ENCODE results near the gene ATP1A4. TPM values are rescaled to one million over a fixed set of nuclear protein-coding genes. Genes with fewer than 3 reads are reported as not detected.
A peak's percentile ranks its signal among the peaks of the same experiment; 100 is the strongest.
"Not testable (repeated sequence)": the region's sequence is repeated elsewhere in the genome, so short reads cannot be mapped to it uniquely, and the experiment has no call there.

ATP1A4 gene
- total and polyA plus RNA-seq, 4 donors: 0.10 to 2.6 (median 1.3) TPM

GRCh38 chr1:160121388-160121787 lies 30.0 kb upstream of the ATP1A4 start:
- no peaks in the 10 kb centered on the region for H3K27me3 ChIP-seq (ENCODE audit: control insufficient read depth, insufficient read depth, low read length)
- H3K27ac ChIP-seq (ENCODE audit: low read depth, low read length): peak overlapping the region; percentile 30
- peaks cover 56% of the 10 kb centered on the region for H3K4me1 ChIP-seq (ENCODE audit: control insufficient read depth, insufficient read depth, low read length)
- no peaks in the 10 kb centered on the region for H3K9me3 ChIP-seq (ENCODE audit: control insufficient read depth, insufficient read depth, low read length)
- peaks cover 26% of the 10 kb centered on the region for H3K36me3 ChIP-seq (ENCODE audit: control insufficient read depth, insufficient read depth, low read length)
- DNase-seq (ENCODE audit: low read depth in 4 of 6, low spot score in 6 of 6): no peak
- H3K4me3 ChIP-seq (ENCODE audit: low read depth, low read length): no peak overlapping the region
- WGBS (ENCODE audit: insufficient coverage): no CpG with 5 or more reads among the region's 1 CpG

GRCh38 chr1:160122978-160123495 lies 28.4 kb upstream of the ATP1A4 start:
- Histone ChIP-seq H3K9me3 (ENCODE audit: control insufficient read depth, insufficient read depth, low read length) (no peaks in the 10 kb centered on the region), H3K36me3 (ENCODE audit: control insufficient read depth, insufficient read depth, low read length) (peaks cover 33% of the 10 kb centered on the region), H3K27me3 (ENCODE audit: control insufficient read depth, insufficient read depth, low read length) (no peaks in the 10 kb centered on the region), H3K27ac (ENCODE audit: low read depth, low read length) (no peak overlapping the region), H3K4me3 (ENCODE audit: low read depth, low read length) (no peak overlapping the region), H3K4me1 (ENCODE audit: control insufficient read depth, insufficient read depth, low read length) (peaks cover 42% of the 10 kb centered on the region)
- 84% methylated on average over 6 of the region's 16 CpGs for WGBS (ENCODE audit: insufficient coverage)
- DNase-seq (ENCODE audit: low read depth in 4 of 6, low spot score in 6 of 6): no peak

- Histone ChIP-seq H3K9me3 (ENCODE audit: control insufficient read depth, insufficient read depth, low read length) (no peaks in the 10 kb centered on the region), H3K36me3 (ENCODE audit: control insufficient read depth, insufficient read depth, low read length) (peaks cover 40% of the 10 kb centered on the region), H3K27ac (ENCODE audit: low read depth, low read length) (no peak overlapping the region), H3K4me3 (ENCODE audit: low read depth, low read length) (no peak overlapping the region), H3K27me3 (ENCODE audit: control insufficient read depth, insufficient read depth, low read length) (no peaks in the 10 kb centered on the region), H3K4me1 (ENCODE audit: control insufficient read depth, insufficient read depth, low read length) (peaks cover 35% of the 10 kb centered on the region)
- no peak for DNase-seq (ENCODE audit: low read depth in 4 of 6, low spot score in 6 of 6)
Measured at GRCh38 chr1:160123726-160124125, 27.7 kb upstream of the ATP1A4 start.

GRCh38 chr1:160124705-160125478 lies 26.5 kb upstream of the ATP1A4 start:
- no peaks in the 10 kb centered on the region for H3K27me3 ChIP-seq (ENCODE audit: control insufficient read depth, insufficient read depth, low read length)
- peaks cover 49% of the 10 kb centered on the region for H3K36me3 ChIP-seq (ENCODE audit: control insufficient read depth, insufficient read depth, low read length)
- no peaks in the 10 kb centered on the region for H3K9me3 ChIP-seq (ENCODE audit: control insufficient read depth, insufficient read depth, low read length)
- H3K4me3 ChIP-seq (ENCODE audit: low read depth, low read length): no peak overlapping the region
- DNase-seq (ENCODE audit: low read depth in 4 of 6, low spot score in 6 of 6): no peak
- WGBS (ENCODE audit: insufficient coverage): 79% methylated on average over 2 of the region's 8 CpGs
- H3K27ac ChIP-seq (ENCODE audit: low read depth, low read length): no peak overlapping the region
- peaks cover 29% of the 10 kb centered on the region for H3K4me1 ChIP-seq (ENCODE audit: control insufficient read depth, insufficient read depth, low read length)

- DNase-seq (ENCODE audit: low read depth in 4 of 6, low spot score in 6 of 6): no peak
- Histone ChIP-seq H3K36me3 (ENCODE audit: control insufficient read depth, insufficient read depth, low read length) (peaks cover 54% of the 10 kb centered on the region), H3K4me3 (ENCODE audit: low read depth, low read length) (no peak overlapping the region), H3K9me3 (ENCODE audit: control insufficient read depth, insufficient read depth, low read length) (no peaks in the 10 kb centered on the region), H3K27ac (ENCODE audit: low read depth, low read length) (no peak overlapping the region), H3K27me3 (ENCODE audit: control insufficient read depth, insufficient read depth, low read length) (no peaks in the 10 kb centered on the region), H3K4me1 (ENCODE audit: control insufficient read depth, insufficient read depth, low read length) (peaks cover 29% of the 10 kb centered on the region)
- no CpG with 5 or more reads among the region's 1 CpG for WGBS (ENCODE audit: insufficient coverage)
Measured at GRCh38 chr1:160125746-160126145, 25.7 kb upstream of the ATP1A4 start.

- H3K36me3 ChIP-seq (ENCODE audit: control insufficient read depth, insufficient read depth, low read length): peaks cover 48% of the 10 kb centered on the region
- not testable (repeated sequence) for DNase-seq (ENCODE audit: low read depth in 4 of 6, low spot score in 6 of 6)
Measured at GRCh38 chr1:160126342-160126741, 25.1 kb upstream of the ATP1A4 start.

GRCh38 chr1:160127381-160127780 lies 24.0 kb upstream of the ATP1A4 start:
- Histone ChIP-seq H3K4me3 (ENCODE audit: low read depth, low read length) (no peak overlapping the region), H3K9me3 (ENCODE audit: control insufficient read depth, insufficient read depth, low read length) (no peaks in the 10 kb centered on the region), H3K27ac (ENCODE audit: low read depth, low read length) (no peak overlapping the region), H3K36me3 (ENCODE audit: control insufficient read depth, insufficient read depth, low read length) (peaks cover 51% of the 10 kb centered on the region), H3K27me3 (ENCODE audit: control insufficient read depth, insufficient read depth, low read length) (no peaks in the 10 kb centered on the region), H3K4me1 (ENCODE audit: control insufficient read depth, insufficient read depth, low read length) (peaks cover 21% of the 10 kb centered on the region)
- DNase-seq (ENCODE audit: low read depth in 4 of 6, low spot score in 6 of 6): no peak
- WGBS (ENCODE audit: insufficient coverage): 95% methylated on average over 9 of the region's 9 CpGs

More at GRCh38 chr1:160126342-160126741, 25.1 kb upstream of the ATP1A4 start:
- not testable (repeated sequence) for H3K27ac ChIP-seq (ENCODE audit: low read depth, low read length); H3K4me3 ChIP-seq (ENCODE audit: low read depth, low read length); H3K9me3 ChIP-seq (ENCODE audit: control insufficient read depth, insufficient read depth, low read length); H3K27me3 ChIP-seq (ENCODE audit: control insufficient read depth, insufficient read depth, low read length)
- no CpG with 5 or more reads among the region's 4 CpGs for WGBS (ENCODE audit: insufficient coverage)
- H3K4me1 ChIP-seq (ENCODE audit: control insufficient read depth, insufficient read depth, low read length): peaks cover 23% of the 10 kb centered on the region

- DNase-seq (ENCODE audit: low read depth in 4 of 6, low spot score in 6 of 6): no peak
- Histone ChIP-seq H3K9me3 (ENCODE audit: control insufficient read depth, insufficient read depth, low read length) (no peaks in the 10 kb centered on the region), H3K36me3 (ENCODE audit: control insufficient read depth, insufficient read depth, low read length) (peaks cover 52% of the 10 kb centered on the region), H3K4me1 (ENCODE audit: control insufficient read depth, insufficient read depth, low read length) (peaks cover 20% of the 10 kb centered on the region), H3K27me3 (ENCODE audit: control insufficient read depth, insufficient read depth, low read length) (no peaks in the 10 kb centered on the region), H3K4me3 (ENCODE audit: low read depth, low read length) (no peak overlapping the region), H3K27ac (ENCODE audit: low read depth, low read length) (no peak overlapping the region)
- WGBS (ENCODE audit: insufficient coverage): 88% methylated on average over 5 of the region's 7 CpGs
Measured at GRCh38 chr1:160127865-160128523, 23.4 kb upstream of the ATP1A4 start.

GRCh38 chr1:160128636-160129035 lies 22.8 kb upstream of the ATP1A4 start:
- Histone ChIP-seq H3K27ac (ENCODE audit: low read depth, low read length) (no peak overlapping the region), H3K27me3 (ENCODE audit: control insufficient read depth, insufficient read depth, low read length) (no peaks in the 10 kb centered on the region), H3K36me3 (ENCODE audit: control insufficient read depth, insufficient read depth, low read length) (peaks cover 50% of the 10 kb centered on the region), H3K4me3 (ENCODE audit: low read depth, low read length) (no peak overlapping the region), H3K4me1 (ENCODE audit: control insufficient read depth, insufficient read depth, low read length) (peaks cover 14% of the 10 kb centered on the region), H3K9me3 (ENCODE audit: control insufficient read depth, insufficient read depth, low read length) (no peaks in the 10 kb centered on the region)
- 89% methylated on average over 10 of the region's 18 CpGs for WGBS (ENCODE audit: insufficient coverage)
- DNase-seq (ENCODE audit: low read depth in 4 of 6, low spot score in 6 of 6): no peak

GRCh38 chr1:160129046-160129445 lies 22.4 kb upstream of the ATP1A4 start:
- Histone ChIP-seq H3K36me3 (ENCODE audit: control insufficient read depth, insufficient read depth, low read length) (peaks cover 53% of the 10 kb centered on the region), H3K27me3 (ENCODE audit: control insufficient read depth, insufficient read depth, low read length) (no peaks in the 10 kb centered on the region), H3K27ac (ENCODE audit: low read depth, low read length) (no peak overlapping the region), H3K4me1 (ENCODE audit: control insufficient read depth, insufficient read depth, low read length) (peaks cover 10% of the 10 kb centered on the region), H3K9me3 (ENCODE audit: control insufficient read depth, insufficient read depth, low read length) (no peaks in the 10 kb centered on the region), H3K4me3 (ENCODE audit: low read depth, low read length) (no peak overlapping the region)
- WGBS (ENCODE audit: insufficient coverage): 92% methylated on average over 5 of the region's 5 CpGs
- no peak for DNase-seq (ENCODE audit: low read depth in 4 of 6, low spot score in 6 of 6)

All from spinal cord (tissue), 10 donors.